Raji (cell line): Measurements from ENCODE around the gene FAM83E.

Experiments
- POLR2A ChIP-seq: IDR thresholded peaks from 2 replicates; pipeline ENCODE4 v1.6.1; 2011; ENCODE audit warnings: low read depth, low read length, control low read depth; ENCODE audit not compliant: insufficient read depth

FAM83E gene

DNA sequence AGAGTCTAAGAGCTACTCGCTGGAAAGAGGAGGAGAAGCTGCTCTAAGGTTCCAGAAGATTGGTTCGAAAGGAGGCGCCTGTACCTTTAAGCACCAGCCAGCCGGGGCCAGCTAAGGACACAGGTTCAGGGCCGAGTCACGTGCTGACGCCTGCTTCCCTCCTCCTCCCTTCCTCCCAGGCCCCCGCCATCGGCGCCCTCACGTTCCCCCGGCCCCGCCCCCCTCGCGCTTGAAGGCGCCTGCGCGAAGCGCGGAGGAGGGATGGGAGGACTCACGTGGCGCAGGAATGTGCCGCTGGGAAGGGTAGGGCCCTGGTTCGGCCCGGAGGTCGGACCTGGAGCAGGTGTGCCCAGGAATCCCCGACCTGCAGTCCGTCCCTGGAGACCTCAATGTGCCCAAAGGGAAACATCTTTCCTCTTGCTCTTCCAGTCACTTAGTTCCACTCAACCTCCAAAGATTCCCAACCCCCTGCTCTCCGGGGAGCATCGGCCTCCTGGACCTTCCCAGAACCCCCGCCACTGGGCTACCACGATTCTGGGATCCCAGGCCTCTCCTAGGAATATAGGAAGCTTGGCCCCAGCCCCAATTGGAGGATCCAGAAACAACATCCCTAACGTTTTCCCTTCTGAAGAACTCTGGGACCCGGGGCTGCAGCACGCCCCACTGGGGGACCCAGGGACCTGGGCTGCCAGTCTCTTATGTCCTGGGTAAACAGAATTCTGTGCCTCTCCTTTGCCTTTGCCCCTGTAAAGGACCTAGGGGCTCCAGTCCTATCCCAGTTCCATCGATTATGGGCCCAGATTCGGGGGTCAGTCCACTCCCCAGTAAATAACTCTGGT lies 19.8 kb upstream of the FAM83E start:
- peak; percentile 86 for TF ChIP-seq POLR2A

DNA sequence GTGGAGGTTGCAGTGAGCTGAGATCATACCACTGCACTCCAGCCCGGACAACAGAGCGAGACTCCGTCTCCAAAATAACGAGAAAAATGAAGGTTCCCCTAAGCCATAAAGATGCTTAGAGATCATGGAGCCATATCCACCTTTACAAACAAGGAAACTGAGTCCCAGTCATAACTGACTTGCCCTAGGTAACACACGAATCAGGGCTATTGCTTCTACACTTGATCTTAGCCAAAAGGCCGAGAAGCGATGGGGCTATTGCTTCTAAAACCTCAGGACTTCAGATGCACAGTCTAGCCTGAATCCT lies 19.1 kb upstream of the FAM83E start:
- no peak for TF ChIP-seq POLR2A

DNA sequence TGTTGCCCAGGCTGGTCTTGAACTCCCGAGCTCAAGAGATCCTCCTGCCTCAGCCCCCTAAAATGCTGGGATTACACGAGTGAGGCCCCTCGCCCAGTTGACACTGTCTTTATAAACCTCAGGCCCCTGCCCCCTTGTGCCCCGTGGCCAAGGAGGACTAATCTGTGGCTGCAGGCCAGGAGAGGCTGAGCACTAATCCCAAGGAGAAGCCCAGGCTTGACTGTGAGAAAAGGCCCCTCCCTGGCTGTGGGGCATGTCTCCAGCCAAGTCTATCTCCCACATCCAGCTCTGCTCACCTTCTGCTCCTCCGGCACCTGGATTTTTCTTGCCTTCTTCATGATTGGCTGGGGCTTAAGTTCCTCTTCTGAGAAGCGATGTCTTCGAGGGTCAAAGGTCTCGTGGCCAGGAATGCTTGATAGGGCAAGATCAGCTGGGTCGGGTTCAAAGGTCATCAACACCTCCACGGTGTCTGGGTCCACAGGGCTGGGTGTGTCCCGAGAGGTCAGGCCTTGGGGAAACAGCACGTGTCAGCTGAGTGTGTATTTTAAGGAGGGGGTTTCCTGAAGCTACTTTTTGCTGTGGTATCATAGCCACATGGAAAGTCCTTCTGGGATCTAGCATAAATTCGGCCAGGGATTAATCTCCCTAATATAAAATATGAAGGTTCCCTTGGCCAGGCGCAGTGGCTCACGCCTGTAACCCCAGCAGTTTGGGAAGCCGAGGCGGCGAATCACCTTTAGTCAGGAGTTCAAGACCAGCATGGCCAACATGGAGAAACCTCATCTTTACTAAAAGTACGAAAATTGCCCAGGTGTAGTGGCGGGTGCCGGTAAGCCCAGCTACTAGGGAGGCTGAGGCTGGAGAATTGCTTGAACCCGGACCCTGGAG lies 18.5 kb upstream of the FAM83E start:
- no peak; the same call in 1 of the 2 replicates for TF ChIP-seq POLR2A

DNA sequence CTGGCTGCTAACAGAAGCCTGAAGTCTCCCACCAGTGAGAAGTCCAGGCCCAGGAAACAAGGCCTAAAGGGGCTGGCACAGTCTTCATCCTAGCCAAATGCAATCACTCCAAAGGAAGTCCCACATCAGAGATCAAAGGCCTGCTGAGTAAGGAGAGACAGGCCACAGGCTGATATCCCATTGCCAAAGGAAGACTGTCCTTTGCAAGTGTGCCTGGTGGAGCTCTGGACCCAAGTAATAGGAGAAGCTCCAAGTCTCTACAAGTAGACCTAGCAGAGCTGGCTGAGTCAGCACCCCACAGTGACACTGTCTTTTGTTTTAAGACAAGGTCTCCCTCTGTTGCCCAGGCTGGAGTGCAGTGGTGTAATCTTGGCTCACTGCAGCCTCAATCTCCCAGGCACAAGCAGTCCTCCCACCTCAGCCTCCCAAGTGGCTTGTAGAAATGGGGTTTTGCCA lies 17.8 kb upstream of the FAM83E start:
- no peak for TF ChIP-seq POLR2A

DNA sequence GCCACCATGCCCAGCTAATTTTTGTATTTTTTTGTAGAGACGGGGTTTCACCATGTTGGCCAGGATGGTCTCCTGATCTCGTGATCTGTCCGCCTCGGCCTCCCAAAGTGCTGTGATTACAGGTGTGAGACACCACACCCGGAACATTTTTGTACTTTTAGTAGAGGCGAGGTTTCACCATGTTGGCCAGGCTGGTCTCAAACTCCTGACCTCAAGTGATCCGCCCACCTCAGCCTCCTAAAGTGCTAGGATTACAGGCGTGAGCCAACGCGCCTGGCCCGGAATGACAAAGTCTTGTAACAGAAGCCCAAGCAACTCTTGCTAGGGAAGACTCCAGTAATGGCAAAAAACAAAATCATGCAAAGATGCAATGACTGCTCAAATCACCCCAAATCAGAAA lies 17.4 kb upstream of the FAM83E start:
- TF ChIP-seq POLR2A, result 0 out of 2 replicates have a peak, but pooled peaks have one; percentile 1

DNA sequence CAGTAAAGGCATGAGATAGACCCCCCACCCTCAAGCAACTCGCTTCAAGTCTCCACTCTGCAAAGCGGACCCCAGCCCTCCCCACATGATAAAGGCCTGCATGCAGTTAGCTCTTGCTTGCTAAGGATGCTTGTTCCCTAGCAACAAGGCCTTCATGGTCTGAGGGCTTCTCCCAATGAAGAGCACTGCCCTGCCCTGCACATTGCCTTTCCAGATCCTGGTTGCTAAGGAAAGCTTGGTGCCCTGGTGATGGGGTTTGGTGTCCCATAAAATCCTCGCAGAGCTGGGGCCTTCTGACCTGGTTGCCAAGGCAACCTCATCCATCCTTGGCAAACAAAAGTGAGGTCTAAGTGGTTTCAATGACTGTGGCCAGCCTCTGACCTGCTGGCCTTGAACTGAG lies 16.3 kb upstream of the FAM83E start:
- 0 out of 2 replicates have a peak, but pooled peaks have one; percentile 10 for TF ChIP-seq POLR2A

DNA sequence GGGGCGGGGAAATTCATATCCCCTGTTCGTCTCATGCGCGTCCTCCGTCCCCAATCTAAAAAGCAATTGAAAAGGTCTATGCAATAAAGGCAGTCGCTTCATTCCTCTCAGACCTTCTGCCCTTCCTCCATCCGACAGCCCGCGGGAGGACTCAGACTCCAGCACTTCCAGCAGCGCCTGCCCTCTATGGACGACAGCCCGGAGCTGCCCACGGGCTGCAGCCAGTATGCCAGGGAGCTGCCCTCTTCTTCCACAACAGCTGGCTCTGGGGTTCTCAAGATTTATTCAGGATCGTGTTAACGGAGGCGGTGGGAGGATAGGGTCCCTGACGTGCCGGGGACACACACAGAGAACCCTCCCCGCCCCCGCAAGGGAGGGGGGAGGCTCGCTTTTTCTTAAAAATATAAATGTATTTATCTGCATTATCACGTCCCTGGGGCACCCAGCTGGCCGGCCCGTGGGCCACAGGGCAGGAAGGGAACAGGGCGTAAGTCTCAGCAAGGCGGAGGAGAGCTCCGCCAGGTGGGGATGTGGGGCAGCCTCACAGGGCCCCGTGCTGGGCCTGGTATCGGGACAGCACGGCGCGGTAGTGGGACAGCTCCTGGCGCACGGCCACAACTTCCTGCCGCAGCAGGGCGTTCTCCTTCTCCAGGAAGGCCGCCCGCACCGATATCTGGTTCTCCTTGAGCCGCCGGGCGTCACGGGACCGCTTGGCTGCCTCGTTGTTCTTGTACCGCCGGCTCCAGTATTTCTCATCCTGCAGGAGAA lies 15.6 kb upstream of the FAM83E start:
- 0 out of 2 replicates have a peak, but pooled peaks have one; percentile 8 for TF ChIP-seq POLR2A

DNA sequence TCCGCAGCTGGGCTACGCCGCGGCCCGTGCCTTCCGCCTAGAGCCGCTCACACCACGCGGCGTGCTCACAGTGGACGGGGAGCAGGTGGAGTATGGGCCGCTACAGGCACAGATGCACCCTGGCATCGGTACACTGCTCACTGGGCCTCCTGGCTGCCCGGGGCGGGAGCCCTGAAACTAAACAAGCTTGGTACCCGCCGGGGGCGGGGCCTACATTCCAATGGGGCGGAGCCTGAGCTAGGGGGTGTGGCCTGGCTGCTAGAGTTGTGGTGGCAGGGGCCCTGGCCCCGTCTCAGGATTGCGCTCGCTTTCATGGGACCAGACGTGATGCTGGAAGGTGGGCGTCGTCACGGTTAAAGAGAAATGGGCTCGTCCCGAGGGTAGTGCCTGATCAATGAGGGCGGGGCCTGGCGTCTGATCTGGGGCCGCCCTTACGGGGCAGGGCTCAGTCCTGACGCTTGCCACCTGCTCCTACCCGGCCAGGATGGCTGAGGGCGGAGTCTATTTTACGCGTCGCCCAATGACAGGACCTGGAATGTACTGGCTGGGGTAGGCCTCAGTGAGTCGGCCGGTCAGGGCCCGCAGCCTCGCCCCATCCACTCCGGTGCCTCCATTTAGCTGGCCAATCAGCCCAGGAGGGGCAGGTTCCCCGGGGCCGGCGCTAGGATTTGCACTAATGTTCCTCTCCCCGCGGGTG lies 14.9 kb upstream of the FAM83E start:
- TF ChIP-seq POLR2A, result no peak

DNA sequence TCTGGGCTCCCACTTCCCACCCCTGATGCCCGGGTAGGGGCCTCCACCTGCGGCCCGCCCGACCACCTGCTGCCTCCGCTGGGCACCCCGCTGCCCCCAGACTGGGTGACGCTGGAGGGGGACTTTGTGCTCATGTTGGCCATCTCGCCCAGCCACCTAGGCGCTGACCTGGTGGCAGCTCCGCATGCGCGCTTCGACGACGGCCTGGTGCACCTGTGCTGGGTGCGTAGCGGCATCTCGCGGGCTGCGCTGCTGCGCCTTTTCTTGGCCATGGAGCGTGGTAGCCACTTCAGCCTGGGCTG lies 14.4 kb upstream of the FAM83E start:
- no peak for TF ChIP-seq POLR2A

DNA sequence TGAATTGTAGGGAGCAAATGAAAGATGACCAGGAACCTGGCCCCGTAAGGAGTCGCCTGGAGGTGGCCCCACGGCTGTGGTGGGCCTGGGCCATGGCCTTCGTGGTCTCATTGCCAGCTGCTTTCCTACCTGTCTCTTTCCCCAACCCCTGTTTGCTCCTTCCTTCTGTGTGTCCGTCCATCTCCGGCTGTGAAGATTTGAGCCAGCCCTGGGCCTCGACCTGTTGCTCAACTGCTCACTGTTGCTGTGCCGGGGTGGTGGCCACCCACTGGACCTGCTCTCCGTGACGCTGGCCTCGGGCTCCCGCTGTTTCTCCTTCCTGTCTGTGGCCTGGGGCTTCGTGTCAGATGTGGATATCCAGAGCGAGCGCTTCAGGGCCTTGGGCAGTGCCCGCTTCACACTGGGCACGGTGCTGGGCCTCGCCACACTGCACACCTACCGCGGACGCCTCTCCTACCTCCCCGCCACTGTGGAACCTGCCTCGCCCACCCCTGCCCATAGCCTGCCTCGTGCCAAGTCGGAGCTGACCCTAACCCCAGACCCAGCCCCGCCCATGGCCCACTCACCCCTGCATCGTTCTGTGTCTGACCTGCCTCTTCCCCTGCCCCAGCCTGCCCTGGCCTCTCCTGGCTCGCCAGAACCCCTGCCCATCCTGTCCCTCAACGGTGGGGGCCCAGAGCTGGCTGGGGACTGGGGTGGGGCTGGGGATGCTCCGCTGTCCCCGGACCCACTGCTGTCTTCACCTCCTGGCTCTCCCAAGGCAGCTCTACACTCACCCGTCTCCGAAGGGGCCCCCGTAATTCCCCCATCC lies 13.8 kb upstream of the FAM83E start:
- 0 out of 2 replicates have a peak, but pooled peaks have one; percentile 11 for TF ChIP-seq POLR2A

DNA sequence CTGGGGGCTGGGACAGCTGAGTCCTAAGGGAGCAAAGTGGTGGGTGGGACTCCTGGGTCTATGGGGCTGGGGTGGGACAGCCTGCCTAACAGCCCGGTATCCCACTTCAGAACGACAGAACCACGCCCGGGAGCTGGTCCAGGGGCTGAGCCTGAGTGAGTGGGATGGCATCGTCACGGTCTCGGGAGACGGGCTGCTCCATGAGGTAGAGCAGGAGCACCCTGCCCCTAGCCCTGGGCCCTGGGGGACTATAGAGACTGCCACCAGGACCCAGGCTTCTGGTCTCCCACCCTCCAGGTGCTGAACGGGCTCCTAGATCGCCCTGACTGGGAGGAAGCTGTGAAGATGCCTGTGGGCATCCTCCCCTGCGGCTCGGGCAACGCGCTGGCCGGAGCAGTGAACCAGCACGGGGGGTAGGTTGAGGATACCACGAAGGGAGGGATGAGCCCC lies 13.0 kb upstream of the FAM83E start:
- no peak for TF ChIP-seq POLR2A

DNA sequence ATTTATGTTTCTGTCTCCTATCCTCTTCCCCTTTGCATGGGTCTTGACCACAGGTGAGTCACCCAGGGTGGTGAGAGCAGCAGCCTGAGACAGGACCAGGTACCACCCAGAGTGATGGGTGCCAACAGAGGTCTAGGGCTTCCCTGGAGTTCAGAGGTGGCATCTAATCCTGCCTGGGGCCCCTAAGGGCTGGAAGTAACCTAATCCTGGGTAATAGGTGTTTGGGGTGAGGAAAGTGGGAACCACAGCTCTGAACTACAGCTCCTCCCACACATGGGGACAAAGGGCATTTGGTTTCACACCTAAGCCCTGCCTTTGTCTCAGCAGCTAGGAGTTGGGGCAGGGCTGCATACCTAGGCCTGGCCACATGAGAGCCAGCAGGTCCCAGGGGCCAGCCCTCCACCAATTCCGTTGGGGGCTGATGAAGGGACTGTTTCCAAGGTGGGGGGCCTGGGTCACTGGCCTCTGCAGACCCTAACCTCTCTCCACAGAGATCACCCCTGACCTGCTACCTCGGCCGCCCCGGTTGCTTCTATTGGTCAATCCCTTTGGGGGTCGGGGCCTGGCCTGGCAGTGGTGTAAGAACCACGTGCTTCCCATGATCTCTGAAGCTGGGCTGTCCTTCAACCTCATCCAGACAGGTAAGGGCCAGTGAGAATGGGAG lies 12.5 kb upstream of the FAM83E start:
- no peak for TF ChIP-seq POLR2A

DNA sequence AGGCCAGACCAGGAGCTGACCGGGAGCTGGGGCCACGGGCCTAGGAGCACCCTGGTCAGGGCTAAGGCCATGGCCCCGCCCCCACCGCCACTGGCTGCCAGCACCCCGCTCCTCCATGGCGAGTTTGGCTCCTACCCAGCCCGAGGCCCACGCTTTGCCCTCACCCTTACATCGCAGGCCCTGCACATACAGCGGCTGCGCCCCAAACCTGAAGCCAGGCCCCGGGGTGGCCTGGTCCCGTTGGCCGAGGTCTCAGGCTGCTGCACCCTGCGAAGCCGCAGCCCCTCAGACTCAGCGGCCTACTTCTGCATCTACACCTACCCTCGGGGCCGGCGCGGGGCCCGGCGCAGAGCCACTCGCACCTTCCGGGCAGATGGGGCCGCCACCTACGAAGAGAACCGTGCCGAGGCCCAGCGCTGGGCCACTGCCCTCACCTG lies 11.0 kb upstream of the FAM83E start:
- no peak for TF ChIP-seq POLR2A
